GM21619 (cell line): ENCODE data around the gene MADD.
A peak's percentile ranks its signal among the peaks of the same experiment; 100 is the strongest.

Source experiments
- ATAC-seq: cut with Tn5 transposase; IDR thresholded peaks from one replicate; pipeline ENCODE4 v1.9.1; 2021; ENCODE audit not compliant: unreplicated experiment

MADD gene

DNA sequence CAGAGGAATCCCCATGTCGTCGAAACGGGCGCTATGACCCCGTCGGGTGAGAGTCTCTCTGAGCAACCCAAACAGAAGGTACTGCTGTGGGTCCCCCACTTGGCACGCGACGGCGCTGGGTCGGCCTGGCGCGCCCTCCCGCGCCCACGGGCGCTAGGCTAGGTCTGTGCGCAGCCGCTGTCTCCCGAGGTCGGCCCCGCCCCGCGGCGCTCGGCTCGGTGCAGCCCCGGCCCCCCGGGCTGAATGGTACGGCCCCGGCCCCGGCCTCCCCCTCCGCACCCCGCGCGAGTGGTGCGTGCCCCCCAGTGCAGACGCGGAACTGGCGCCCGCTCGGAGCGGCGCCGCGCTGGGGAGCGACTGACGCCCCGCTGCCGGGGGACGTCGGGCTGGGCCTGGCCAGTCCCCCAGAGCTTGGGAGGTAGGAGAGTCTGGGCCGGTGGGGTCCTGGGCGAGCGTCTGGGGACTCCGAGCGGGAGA, at the start of gene MADD:
Gene MADD, plus strand, starts transcription at position 305 of the 477 bp plus-strand sequence.
- ATAC-seq = peak; percentile 59

DNA sequence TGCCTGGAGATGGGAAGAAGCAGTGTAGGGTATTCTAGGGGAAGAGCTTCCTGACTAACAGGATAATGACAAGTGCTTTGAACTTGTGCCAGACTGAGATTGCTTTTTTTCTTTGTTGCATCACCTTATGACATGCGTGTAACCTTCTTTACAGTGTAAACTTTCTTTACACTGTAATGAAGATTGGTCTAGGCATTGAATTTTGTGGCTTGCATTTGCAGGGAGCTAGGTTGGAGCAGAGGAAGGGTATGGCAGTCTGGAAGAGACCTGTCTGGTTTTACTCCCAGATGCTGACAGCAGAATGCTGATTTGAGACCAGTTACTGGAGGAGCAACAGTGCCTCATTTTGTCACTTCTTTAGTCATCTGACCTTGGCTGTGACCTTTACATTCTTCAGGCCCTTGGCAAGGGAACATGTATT, 49.5 kb upstream of the MADD start:
- ATAC-seq = no peak

DNA sequence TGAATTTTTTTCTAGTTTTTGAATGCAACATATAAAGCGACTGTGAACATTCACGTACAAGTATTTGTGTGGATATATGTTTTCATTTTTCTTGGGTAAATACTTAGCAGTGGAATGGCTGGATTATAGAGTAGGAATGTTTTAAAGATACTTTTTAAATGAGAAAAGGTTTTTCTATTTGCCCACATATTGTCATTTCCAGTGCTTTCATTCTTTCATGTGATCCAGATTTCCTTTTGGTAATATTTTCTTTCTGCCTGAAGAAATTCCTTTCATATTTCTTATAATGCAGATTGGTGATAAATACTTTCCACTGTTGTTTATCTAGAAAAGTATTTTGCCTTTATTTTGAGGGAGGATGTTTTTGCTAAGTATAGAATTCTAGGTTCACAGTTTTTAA, 47.2 kb upstream of the MADD start:
- no peak for ATAC-seq

- ATAC-seq = peak; percentile 88
Measured at GRCh38 chr11:47225552-47226400, 44.2 kb upstream of the MADD start.

GRCh38 chr11:47229161-47229560, 40.8 kb upstream of the MADD start:
- no peak for ATAC-seq

GRCh38 chr11:47233051-47233450, 36.9 kb upstream of the MADD start:
- ATAC-seq = no peak

- ATAC-seq = no peak
Measured at GRCh38 chr11:47233989-47234668, 35.8 kb upstream of the MADD start.

DNA sequence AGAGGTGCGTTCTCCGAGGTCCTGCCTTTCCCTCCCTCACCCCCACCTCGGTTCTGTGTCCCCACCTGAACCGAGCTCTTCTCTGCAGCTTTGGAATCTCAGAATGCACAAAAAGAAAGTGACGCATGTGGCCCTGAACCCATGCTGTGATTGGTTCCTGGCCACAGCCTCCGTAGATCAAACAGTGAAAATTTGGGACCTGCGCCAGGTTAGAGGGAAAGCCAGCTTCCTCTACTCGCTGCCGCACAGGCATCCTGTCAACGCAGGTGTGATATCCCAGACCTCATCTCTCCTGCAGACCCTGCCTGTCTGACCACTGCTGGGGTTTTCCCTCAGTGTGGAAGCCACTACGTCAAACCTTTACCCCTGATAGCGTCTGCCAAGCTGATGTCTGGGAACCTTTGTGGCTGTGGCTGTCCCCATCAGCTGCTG, 35.2 kb upstream of the MADD start:
- no peak for ATAC-seq

DNA sequence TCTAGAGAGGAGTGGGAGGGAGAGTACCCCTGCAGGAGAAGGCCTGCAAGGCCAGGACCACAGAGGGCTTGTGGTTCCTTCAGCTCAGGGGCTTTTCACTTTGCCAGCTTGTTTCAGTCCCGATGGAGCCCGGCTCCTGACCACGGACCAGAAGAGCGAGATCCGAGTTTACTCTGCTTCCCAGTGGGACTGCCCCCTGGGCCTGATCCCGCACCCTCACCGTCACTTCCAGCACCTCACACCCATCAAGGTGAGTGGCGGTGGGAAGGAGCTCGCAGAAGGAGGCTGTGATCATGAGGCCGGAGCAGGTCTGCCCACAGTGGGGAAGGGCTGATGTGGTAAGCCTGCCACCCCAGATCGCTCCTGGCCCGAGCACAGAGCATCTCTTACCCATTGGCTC, 34.8 kb upstream of the MADD start:
- ATAC-seq = no peak

DNA sequence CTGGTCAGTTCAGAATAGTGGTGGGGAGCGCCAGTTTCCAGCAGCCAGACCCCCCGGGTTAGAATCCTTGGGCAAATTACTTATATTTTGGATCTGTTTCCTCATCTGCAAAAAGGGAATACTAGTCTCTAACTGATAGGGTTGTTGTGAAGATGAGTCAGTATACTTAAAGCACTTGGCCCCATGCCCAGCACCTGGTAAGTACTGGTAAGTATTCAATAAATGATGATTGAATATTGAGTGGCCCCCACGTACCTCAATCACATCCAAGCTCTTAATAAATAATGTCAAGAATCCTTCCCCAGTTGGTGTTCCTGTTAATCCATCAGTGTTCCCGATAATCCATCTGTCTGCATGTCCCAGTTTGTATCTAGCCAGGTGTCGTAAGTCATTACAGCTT, 33.5 kb upstream of the MADD start:
- ATAC-seq = no peak

DNA sequence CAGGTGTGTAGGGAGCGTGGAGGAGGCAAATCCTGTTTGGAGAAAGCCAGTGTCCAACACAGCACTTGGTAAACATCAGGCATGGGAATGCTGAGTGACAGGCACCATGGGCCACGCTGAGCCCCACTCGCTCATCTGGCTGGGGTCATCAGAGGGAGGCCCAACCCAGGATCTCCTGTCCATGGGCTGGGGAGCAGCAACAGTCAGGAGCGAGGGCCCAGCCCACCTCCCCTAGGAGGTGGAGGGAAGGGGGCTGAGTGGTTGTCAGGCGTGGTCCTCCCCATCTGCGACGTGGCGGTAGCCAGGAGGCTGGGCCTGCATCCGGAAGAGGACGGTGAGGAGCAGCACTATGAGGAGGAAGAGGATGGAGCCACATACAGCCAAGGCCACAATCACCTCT, 30.1 kb upstream of the MADD start:
- no peak for ATAC-seq

DNA sequence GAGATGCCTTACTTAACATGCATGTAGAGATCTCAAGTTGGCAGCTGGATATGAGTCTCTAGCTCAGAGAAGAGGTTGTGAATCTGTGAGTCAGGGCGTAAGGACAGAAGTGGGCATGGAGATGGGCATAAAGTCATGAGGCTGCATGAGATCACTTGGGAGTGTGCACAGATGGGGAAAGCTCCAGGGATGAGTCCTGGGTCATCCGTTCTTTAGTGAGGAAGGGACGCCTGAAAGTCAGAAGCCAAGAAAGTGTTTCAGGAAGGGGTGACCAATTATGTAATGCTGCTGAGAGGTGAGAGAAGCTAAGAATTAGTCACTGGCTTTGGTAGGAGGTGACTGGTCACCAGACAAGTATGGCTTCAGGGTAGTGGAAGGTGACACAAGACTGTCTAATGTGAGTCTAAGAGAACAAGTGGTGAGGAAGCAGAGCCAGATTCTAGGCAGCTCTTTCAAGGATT, 28.1 kb upstream of the MADD start:
- ATAC-seq = no peak

- ATAC-seq = no peak
Measured at GRCh38 chr11:47242596-47243192, 27.2 kb upstream of the MADD start.

GRCh38 chr11:47243454-47243853, 26.5 kb upstream of the MADD start:
- ATAC-seq = no peak

GRCh38 chr11:47244448-47245350, 25.2 kb upstream of the MADD start:
- no peak for ATAC-seq

DNA sequence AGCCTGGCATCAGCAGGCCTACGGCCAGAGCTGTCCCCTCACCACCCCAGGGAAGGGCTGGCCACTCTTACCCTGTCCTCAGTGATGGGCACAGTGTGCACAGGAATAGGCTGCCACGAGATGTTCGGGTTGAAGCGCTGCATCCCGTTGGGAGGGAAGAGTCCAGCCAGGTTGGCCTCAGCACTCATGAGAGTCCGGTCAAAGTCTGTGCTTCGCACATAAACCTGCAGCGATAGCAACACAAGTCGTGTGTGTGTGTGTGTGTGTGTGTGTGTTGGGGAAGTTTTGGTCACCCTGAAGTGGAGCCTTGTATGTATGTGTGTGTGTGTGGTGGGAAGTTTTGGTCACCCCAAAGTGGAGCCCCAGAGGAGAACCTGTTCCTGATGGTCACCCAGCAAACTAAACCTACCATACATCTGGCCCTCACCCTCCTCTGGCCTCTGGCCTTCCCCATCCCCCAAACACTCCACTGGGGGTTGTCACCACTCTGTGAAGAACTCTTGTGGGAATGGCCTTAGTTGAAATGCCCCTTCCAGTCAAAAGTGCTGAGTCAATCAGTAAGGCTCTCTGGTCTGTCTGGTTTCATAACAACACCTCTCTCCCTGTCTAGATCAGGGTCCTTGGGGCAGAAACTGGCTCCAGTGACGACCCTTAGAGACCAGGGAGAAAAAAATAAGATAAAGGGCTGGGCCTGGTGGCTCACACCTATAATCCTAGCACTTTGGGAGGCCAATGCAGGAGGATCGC, 24.1 kb upstream of the MADD start:
- ATAC-seq = no peak

DNA sequence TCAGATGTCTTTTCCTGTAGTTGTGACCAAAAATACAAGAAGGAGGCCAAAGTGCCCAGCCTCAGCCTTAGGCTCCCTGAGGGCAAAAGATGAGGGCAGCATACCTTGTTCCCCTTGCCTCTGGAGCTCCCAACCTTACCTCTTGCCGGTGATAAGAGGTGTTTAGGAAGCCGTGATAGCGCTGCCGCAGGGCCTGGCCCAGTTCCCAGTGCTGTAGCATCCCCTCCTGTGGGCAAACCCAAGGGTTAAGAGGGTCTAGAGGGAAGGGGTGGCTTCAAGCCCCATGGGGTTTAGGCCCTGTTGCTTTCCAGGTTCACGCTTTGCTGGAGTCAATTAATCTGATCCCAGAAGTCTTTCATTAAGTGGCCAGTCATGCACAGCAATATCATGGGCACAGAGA, 22.4 kb upstream of the MADD start:
- no peak for ATAC-seq

DNA sequence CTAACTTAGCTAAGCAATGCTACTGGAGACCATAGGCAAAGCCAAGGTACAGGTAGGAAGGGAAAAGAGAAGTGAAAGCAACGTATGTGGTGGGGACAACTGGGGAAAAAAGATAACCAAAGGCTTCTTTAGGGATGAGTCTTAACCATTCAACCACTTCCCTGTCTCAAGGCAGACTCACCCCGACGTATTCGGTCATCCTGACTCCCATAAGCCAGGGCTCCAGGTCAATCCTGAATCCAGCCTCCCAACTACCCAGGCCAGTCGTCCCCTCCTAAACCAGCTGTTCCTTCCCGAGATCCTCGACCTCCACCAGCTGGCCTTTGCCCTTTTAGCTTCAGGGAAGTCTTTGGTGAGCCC, 21.6 kb upstream of the MADD start:
- ATAC-seq = peak; percentile 21

DNA sequence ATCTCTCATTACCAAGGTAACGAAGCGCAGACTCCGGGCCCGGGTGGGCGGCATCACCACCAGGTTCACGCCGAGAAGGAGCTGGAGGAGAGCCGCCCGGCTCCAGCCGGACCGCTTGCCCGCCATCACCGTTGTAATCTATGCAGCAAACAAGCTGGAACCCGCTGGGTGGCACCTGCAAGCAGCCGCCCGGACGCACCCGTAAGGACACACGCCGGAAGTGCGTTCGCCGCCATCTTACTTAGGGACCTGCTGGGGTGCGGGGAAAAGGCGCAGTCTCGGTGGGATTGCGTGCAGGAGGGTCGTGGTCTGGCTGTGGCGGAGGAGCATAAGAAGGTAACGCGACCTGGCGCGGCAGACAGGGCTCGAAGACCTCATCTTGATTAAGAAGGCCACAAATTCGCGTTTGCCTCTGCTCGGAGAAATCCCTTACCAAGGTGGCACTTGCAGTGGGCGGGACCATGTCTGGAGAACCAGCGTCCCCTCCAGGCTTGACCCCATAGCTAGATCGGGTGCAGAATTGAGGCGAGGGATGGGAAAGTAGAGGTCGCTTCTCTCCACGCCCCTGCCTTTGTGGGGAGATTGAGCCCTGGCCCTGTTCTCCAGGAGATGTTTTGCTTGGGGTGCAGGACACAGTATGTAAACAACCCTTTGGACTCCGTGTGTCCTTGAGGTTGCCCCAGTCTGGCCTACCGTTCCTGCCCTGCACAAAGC, 21.1 kb upstream of the MADD start, which contains the start of gene ACP2:
Gene ACP2, minus strand, starts transcription at position 151 of the 714 bp plus-strand sequence. Its CDS starts 25 bp downstream, at position 126.
- ATAC-seq = peak; percentile 93
